HL-60/S4 (cell line): Measurements from ENCODE around the gene STEAP1B.
"Not testable (repeated sequence)": the region's sequence is repeated elsewhere in the genome, so short reads cannot be mapped to it uniquely, and the experiment has no call there.

ENCODE experiments used
- in situ Hi-C: fragments of 300-500 bp; cut with MboI; formaldehyde crosslinking; loops from 2 replicates; pipeline ENCODE4 v1.14.3; 2022; ENCODE audit warnings: low sequenced_read_pairs

STEAP1B gene

GRCh38 chr7:22499044-22499443 is 944 bp downstream of the STEAP1B start:
- in situ Hi-C loops = no loop called here

- in situ Hi-C loops = not testable (repeated sequence)
These were observed 3.1 kb downstream of the STEAP1B start for GRCh38 chr7:22496912-22497311.

GRCh38 chr7:22496296-22496888 is 3.6 kb downstream of the STEAP1B start:
- in situ Hi-C loops = not testable (repeated sequence)

GRCh38 chr7:22493160-22493925 is 6.6 kb downstream of the STEAP1B start:
- in situ Hi-C loops = not testable (repeated sequence)

GRCh38 chr7:22488643-22489462 is 11.1 kb downstream of the STEAP1B start:
- in situ Hi-C loops = loop anchor here (10.0 kb wide), 1 partner anchor 384 kb away; no protein-coding TSS in a partner anchor

GRCh38 chr7:22487978-22488642 is 11.9 kb downstream of the STEAP1B start:
- in situ Hi-C loops = loop anchor here (10.0 kb wide), 1 partner anchor 383 kb away; no protein-coding TSS in a partner anchor

- in situ Hi-C loops = loop anchor here (10.0 kb wide), 1 partner anchor 382 kb away; no protein-coding TSS in a partner anchor
These were observed 13.4 kb downstream of the STEAP1B start for GRCh38 chr7:22486597-22486996.

- in situ Hi-C loops = loop anchor here (10.0 kb wide), 1 partner anchor 380 kb away; no protein-coding TSS in a partner anchor
These were observed 14.8 kb downstream of the STEAP1B start for GRCh38 chr7:22485189-22485588.

GRCh38 chr7:22482503-22482902 is 17.5 kb downstream of the STEAP1B start:
- in situ Hi-C loops = loop anchor here (10.0 kb wide), 1 partner anchor 378 kb away; no protein-coding TSS in a partner anchor

GRCh38 chr7:22481726-22482125 is 18.3 kb downstream of the STEAP1B start:
- in situ Hi-C loops = loop anchor here (10.0 kb wide), 1 partner anchor 377 kb away; no protein-coding TSS in a partner anchor

- in situ Hi-C loops = loop anchor here (10.0 kb wide), 1 partner anchor 376 kb away; no protein-coding TSS in a partner anchor
These were observed 19.4 kb downstream of the STEAP1B start for GRCh38 chr7:22480523-22481075.

- in situ Hi-C loops = no loop called here
These were observed 22.0 kb downstream of the STEAP1B start for GRCh38 chr7:22477876-22478450.

GRCh38 chr7:22477262-22477661 is 22.7 kb downstream of the STEAP1B start:
- in situ Hi-C loops = no loop called here

- in situ Hi-C loops = no loop called here
These were observed 23.2 kb downstream of the STEAP1B start for GRCh38 chr7:22476824-22477223.

- in situ Hi-C loops = no loop called here
These were observed 25.3 kb downstream of the STEAP1B start for GRCh38 chr7:22474645-22475044.

- in situ Hi-C loops = no loop called here
These were observed 29.0 kb downstream of the STEAP1B start for GRCh38 chr7:22470981-22471380.

GRCh38 chr7:22469371-22470143 is 30.4 kb downstream of the STEAP1B start:
- in situ Hi-C loops = no loop called here

- in situ Hi-C loops = no loop called here
These were observed 31.4 kb downstream of the STEAP1B start for GRCh38 chr7:22468609-22469008.

- in situ Hi-C loops = no loop called here
These were observed 35.7 kb downstream of the STEAP1B start for GRCh38 chr7:22464299-22464698.
